C4-2B (cell line): ENCODE measurements around the gene USH1G.

ENCODE experiments used
- ZFX ChIP-seq: fragments of 450-650 bp; IDR thresholded peaks from 2 replicates; pipeline ENCODE4 v1.6.1; 2017
- TF ChIP-seq, protein P1 (sequence below): fragments of 450-650 bp; conservative IDR thresholded peaks from 2 replicates; pipeline ENCODE4 v1.5.1; 2017; ENCODE audit warnings: mild to moderate bottlenecking

DNA sequence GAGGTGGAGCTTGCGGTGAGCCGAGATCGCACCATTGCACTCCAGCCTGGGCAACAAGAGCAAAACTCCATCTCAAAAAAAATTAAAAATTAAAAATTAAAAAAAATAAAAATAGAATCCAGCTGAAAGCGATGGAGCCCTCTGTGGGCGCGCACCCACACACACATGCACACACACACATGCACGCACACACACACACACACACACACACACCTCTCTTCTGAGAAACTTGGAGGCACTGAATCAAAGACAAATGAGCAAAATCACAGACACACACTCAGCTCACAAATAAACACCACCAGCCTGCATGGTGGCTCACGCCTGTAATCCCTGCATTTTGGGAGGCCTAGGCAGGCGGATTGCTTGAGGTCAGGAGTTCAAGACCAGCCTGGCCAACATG is 20.0 kb downstream of the USH1G start:
- TF ChIP-seq, protein P1, sequence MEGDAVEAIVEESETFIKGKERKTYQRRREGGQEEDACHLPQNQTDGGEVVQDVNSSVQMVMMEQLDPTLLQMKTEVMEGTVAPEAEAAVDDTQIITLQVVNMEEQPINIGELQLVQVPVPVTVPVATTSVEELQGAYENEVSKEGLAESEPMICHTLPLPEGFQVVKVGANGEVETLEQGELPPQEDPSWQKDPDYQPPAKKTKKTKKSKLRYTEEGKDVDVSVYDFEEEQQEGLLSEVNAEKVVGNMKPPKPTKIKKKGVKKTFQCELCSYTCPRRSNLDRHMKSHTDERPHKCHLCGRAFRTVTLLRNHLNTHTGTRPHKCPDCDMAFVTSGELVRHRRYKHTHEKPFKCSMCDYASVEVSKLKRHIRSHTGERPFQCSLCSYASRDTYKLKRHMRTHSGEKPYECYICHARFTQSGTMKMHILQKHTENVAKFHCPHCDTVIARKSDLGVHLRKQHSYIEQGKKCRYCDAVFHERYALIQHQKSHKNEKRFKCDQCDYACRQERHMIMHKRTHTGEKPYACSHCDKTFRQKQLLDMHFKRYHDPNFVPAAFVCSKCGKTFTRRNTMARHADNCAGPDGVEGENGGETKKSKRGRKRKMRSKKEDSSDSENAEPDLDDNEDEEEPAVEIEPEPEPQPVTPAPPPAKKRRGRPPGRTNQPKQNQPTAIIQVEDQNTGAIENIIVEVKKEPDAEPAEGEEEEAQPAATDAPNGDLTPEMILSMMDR, result no peak
- TF ChIP-seq ZFX, result no peak
